Astrocyte of the cerebellum (primary cell): Measurements from ENCODE around the gene KRT7.

Source experiments
- DNase-seq: peaks from one replicate; pipeline ENCODE4 v3.0.0-alpha.2; 2011; ENCODE audit warnings: low read depth
- H3K4me3 ChIP-seq: 2 replicates; pipeline ENCODE4 v1.5.1; 2011; ENCODE audit warnings: mild to moderate bottlenecking, low read depth, low read length, moderate library complexity
- CTCF ChIP-seq: IDR thresholded peaks from 2 replicates; pipeline ENCODE4 v1.5.1; 2012; ENCODE audit warnings: low read length, low read depth, moderate library complexity, mild to moderate bottlenecking; ENCODE audit errors: missing control alignments
- in situ Hi-C: cut with HindIII; loops from 2 replicates; pipeline ENCODE4 v1.10.0; 2017; ENCODE audit warnings: low sequenced_read_pairs

The KRT7 gene

GRCh38 chr12:52291267-52291935 is 58.4 kb downstream of the KRT7 start, which contains the start of gene KRT81:
Gene KRT81, minus strand, starts transcription at chr12:52291534. Its CDS starts 69 bp downstream, at chr12:52291465.
- DNase-seq = no peak
- H3K4me3 ChIP-seq = no peak within 1 kb of the TSS
- in situ Hi-C loops = no loop called here
- TF ChIP-seq CTCF = no peak

GRCh38 chr12:52293926-52294325 is 60.9 kb downstream of the KRT7 start:
- no peak for TF ChIP-seq CTCF
- DNase-seq = no peak
- in situ Hi-C loops = no loop called here
- H3K4me3 ChIP-seq = no peak overlapping the region

- H3K4me3 ChIP-seq = no peak overlapping the region
- no peak for TF ChIP-seq CTCF
- no peak for DNase-seq
- in situ Hi-C loops = no loop called here
Observed at GRCh38 chr12:52294803-52295202, 61.8 kb downstream of the KRT7 start.

- DNase-seq = no peak
- H3K4me3 ChIP-seq = no peak overlapping the region
- TF ChIP-seq CTCF = no peak
- in situ Hi-C loops = no loop called here
Observed at GRCh38 chr12:52295663-52296062, 62.6 kb downstream of the KRT7 start.

GRCh38 chr12:52296572-52297215 is 63.7 kb downstream of the KRT7 start:
- no peak for TF ChIP-seq CTCF
- H3K4me3 ChIP-seq = no peak overlapping the region
- in situ Hi-C loops = no loop called here
- DNase-seq = no peak
